HEK293T (cell line): ENCODE measurements around the gene TTR.

Experiments used
- BHLHE40 ChIP-seq: fragments of 450-650 bp; IDR thresholded peaks from 2 replicates; pipeline ENCODE4 v1.6.1; 2016; ENCODE audit warnings: mild to moderate bottlenecking, moderate library complexity, borderline replicate concordance
- CTBP1 ChIP-seq: fragments of 450-650 bp; IDR thresholded peaks from 2 replicates; pipeline ENCODE4 v1.6.1; 2016; ENCODE audit warnings: borderline replicate concordance
- ELF4 ChIP-seq: fragments of 450-650 bp; IDR thresholded peaks from 2 replicates; pipeline ENCODE4 v1.6.1; 2017; ENCODE audit warnings: antibody characterized with exemption
- FOXA1 ChIP-seq: fragments of 450-650 bp; IDR thresholded peaks from 2 replicates; pipeline ENCODE4 v1.6.1; 2016; ENCODE audit warnings: mild to moderate bottlenecking
- FOXM1 ChIP-seq: fragments of 450-650 bp; IDR thresholded peaks from 2 replicates; pipeline ENCODE4 v1.6.1; 2017; ENCODE audit warnings: mild to moderate bottlenecking, borderline replicate concordance
- HDGF ChIP-seq: fragments of 450-650 bp; IDR thresholded peaks from 2 replicates; pipeline ENCODE4 v1.6.1; 2017; ENCODE audit warnings: antibody characterized with exemption, borderline replicate concordance
- L3MBTL2 ChIP-seq: fragments of 450-650 bp; conservative IDR thresholded peaks from 2 replicates; pipeline ENCODE4 v1.6.1; 2016; ENCODE audit warnings: mild to moderate bottlenecking
- LEF1 ChIP-seq: fragments of 450-650 bp; IDR thresholded peaks from 2 replicates; pipeline ENCODE4 v1.6.1; 2017; ENCODE audit warnings: mild to moderate bottlenecking, borderline replicate concordance
- NFRKB ChIP-seq: fragments of 450-650 bp; IDR thresholded peaks from 2 replicates; pipeline ENCODE4 v1.6.1; 2016; ENCODE audit warnings: mild to moderate bottlenecking, moderate library complexity
- SP1 ChIP-seq: fragments of 450-650 bp; IDR thresholded peaks from 2 replicates; pipeline ENCODE4 v1.6.1; 2017
- SUZ12 ChIP-seq: fragments of 450-650 bp; IDR thresholded peaks from 2 replicates; pipeline ENCODE4 v1.6.1; 2016; ENCODE audit warnings: mild to moderate bottlenecking
- TARDBP ChIP-seq: fragments of 450-650 bp; IDR thresholded peaks from 2 replicates; pipeline ENCODE4 v1.6.1; 2016
- ZNF384 ChIP-seq: fragments of 450-650 bp; IDR thresholded peaks from 2 replicates; pipeline ENCODE4 v1.6.1; 2016

- no peak for TF ChIP-seq TARDBP
- TF ChIP-seq NFRKB, result no peak
- no peak for TF ChIP-seq BHLHE40
- TF ChIP-seq FOXM1, result no peak
- TF ChIP-seq L3MBTL2, result no peak
- peak; percentile 25; the same call in 1 of the 2 replicates for TF ChIP-seq ZNF384
- TF ChIP-seq LEF1, result no peak
- TF ChIP-seq FOXA1, result no peak
- no peak for TF ChIP-seq SUZ12
- no peak for TF ChIP-seq SP1
- TF ChIP-seq ELF4, result no peak
- TF ChIP-seq HDGF, result no peak
- TF ChIP-seq CTBP1, result no peak
Observed at GRCh38 chr18:31603315-31603714, 11.6 kb downstream of the TTR start.
